Adipocyte (in vitro differentiated cells): ENCODE data around the gene ARSH.
"Not testable (repeated sequence)": the region's sequence is repeated elsewhere in the genome, so short reads cannot be mapped to it uniquely, and the experiment has no call there.

Experiments
- DNase-seq: peaks from one replicate; pipeline ENCODE4 v3.0.0-alpha.2; 2015; ENCODE audit warnings: low read depth
- H3K27me3 ChIP-seq: replicated peaks from 2 replicates; pipeline ENCODE4 v1.7.0; 2013; ENCODE audit warnings: mild to moderate bottlenecking, low read length, moderate library complexity; ENCODE audit not compliant: control insufficient read depth, insufficient read depth
- H3K36me3 ChIP-seq: 2 replicates; pipeline ENCODE4 v1.7.0; 2013; ENCODE audit warnings: low read length, mild to moderate bottlenecking, moderate library complexity; ENCODE audit not compliant: control insufficient read depth, insufficient read depth, severe bottlenecking
- H3K4me1 ChIP-seq: 2 replicates; pipeline ENCODE4 v1.7.0; 2013; ENCODE audit warnings: mild to moderate bottlenecking, low read length, moderate library complexity; ENCODE audit not compliant: control insufficient read depth, insufficient read depth
- H3K4me3 ChIP-seq: 2 replicates; pipeline ENCODE4 v1.7.0; 2013; ENCODE audit warnings: mild to moderate bottlenecking, low read length, moderate library complexity
- H3K9ac ChIP-seq: 2 replicates; pipeline ENCODE4 v1.7.0; 2013; ENCODE audit warnings: mild to moderate bottlenecking, low read length, moderate library complexity
- H3K9me3 ChIP-seq: 2 replicates; pipeline ENCODE4 v1.7.0; 2013; ENCODE audit warnings: mild to moderate bottlenecking, low read length, moderate library complexity; ENCODE audit not compliant: control insufficient read depth

Gene ARSH

GRCh38 chrX:3044671-3045070 is 38.3 kb downstream of the ARSH start:
- Histone ChIP-seq H3K9ac (no peak overlapping the region), H3K36me3 (no peaks in the 10 kb centered on the region), H3K4me1 (peaks cover 5% of the 10 kb centered on the region), H3K9me3 (no peaks in the 10 kb centered on the region), H3K4me3 (no peak overlapping the region), H3K27me3 (no peaks in the 10 kb centered on the region)
- DNase-seq = no peak

GRCh38 chrX:3046253-3047240 is 40.2 kb downstream of the ARSH start:
- H3K4me3 ChIP-seq = no peak overlapping the region
- DNase-seq = no peak

GRCh38 chrX:3050523-3051175 is 44.3 kb downstream of the ARSH start:
- DNase-seq, H3K36me3 ChIP-seq: not testable (repeated sequence)

More at GRCh38 chrX:3046253-3047240, 40.2 kb downstream of the ARSH start:
- Histone ChIP-seq H3K9me3 (no peaks in the 10 kb centered on the region), H3K9ac (no peak overlapping the region), H3K36me3 (no peaks in the 10 kb centered on the region), H3K27me3 (no peaks in the 10 kb centered on the region), H3K4me1 (no peaks in the 10 kb centered on the region)

GRCh38 chrX:3052860-3053259 is 46.5 kb downstream of the ARSH start:
- no peak overlapping the region for H3K4me3 ChIP-seq
- H3K36me3 ChIP-seq = no peaks in the 10 kb centered on the region
- H3K27me3 ChIP-seq = peaks cover 4% of the 10 kb centered on the region
- no peak for DNase-seq
- H3K9ac ChIP-seq = no peak overlapping the region
- H3K4me1 ChIP-seq = no peaks in the 10 kb centered on the region
- H3K9me3 ChIP-seq = no peaks in the 10 kb centered on the region

More at GRCh38 chrX:3050523-3051175, 44.3 kb downstream of the ARSH start:
- H3K9ac ChIP-seq, H3K4me1 ChIP-seq, H3K27me3 ChIP-seq, H3K4me3 ChIP-seq, H3K9me3 ChIP-seq: not testable (repeated sequence)

- Histone ChIP-seq H3K9me3 (no peaks in the 10 kb centered on the region), H3K4me3 (no peak overlapping the region), H3K4me1 (no peaks in the 10 kb centered on the region), H3K27me3 (peaks cover 5% of the 10 kb centered on the region), H3K36me3 (no peaks in the 10 kb centered on the region), H3K9ac (no peak overlapping the region)
- no peak for DNase-seq
Observed at GRCh38 chrX:3066555-3066954, 60.2 kb downstream of the ARSH start.

- no peaks in the 10 kb centered on the region for H3K4me1 ChIP-seq
- H3K27me3 ChIP-seq = peaks cover 18% of the 10 kb centered on the region
- DNase-seq = no peak
- no peak overlapping the region for H3K4me3 ChIP-seq
- H3K36me3 ChIP-seq = no peaks in the 10 kb centered on the region
- no peak overlapping the region for H3K9ac ChIP-seq
- H3K9me3 ChIP-seq = no peaks in the 10 kb centered on the region
Observed at GRCh38 chrX:3075959-3076358, 69.6 kb downstream of the ARSH start.

GRCh38 chrX:3076416-3076991 is 70.2 kb downstream of the ARSH start:
- H3K36me3 ChIP-seq = no peaks in the 10 kb centered on the region
- H3K27me3 ChIP-seq = peaks cover 18% of the 10 kb centered on the region
- H3K4me1 ChIP-seq = no peaks in the 10 kb centered on the region
- no peak overlapping the region for H3K9ac ChIP-seq
- no peak for DNase-seq
- H3K9me3 ChIP-seq = no peaks in the 10 kb centered on the region
- no peak overlapping the region for H3K4me3 ChIP-seq
